GM19468 (cell line): ENCODE data around the gene BCAS3.

Source experiments
- ATAC-seq: cut with Tn5 transposase; IDR thresholded peaks from one replicate; pipeline ENCODE4 v1.9.1; 2021; ENCODE audit warnings: mild to moderate bottlenecking, moderate library complexity, moderate number of reproducible peaks; ENCODE audit not compliant: unreplicated experiment; ENCODE audit errors: extremely low read depth

The BCAS3 gene

GRCh38 chr17:61322325-61323002, 644.8 kb downstream of the BCAS3 start:
- ATAC-seq, result no peak

- ATAC-seq, result no peak
These were observed 645.6 kb downstream of the BCAS3 start for GRCh38 chr17:61323003-61323908.

GRCh38 chr17:61323909-61324868, 646.5 kb downstream of the BCAS3 start:
- ATAC-seq, result no peak

- ATAC-seq, result no peak
These were observed 647.3 kb downstream of the BCAS3 start for GRCh38 chr17:61324950-61325349.

- no peak for ATAC-seq
These were observed 647.9 kb downstream of the BCAS3 start for GRCh38 chr17:61325382-61326073.

GRCh38 chr17:61326330-61326729, 648.7 kb downstream of the BCAS3 start:
- no peak for ATAC-seq

- no peak for ATAC-seq
These were observed 650.7 kb downstream of the BCAS3 start for GRCh38 chr17:61328351-61328750.

GRCh38 chr17:61330174-61331150, 652.8 kb downstream of the BCAS3 start:
- no peak for ATAC-seq

GRCh38 chr17:61331178-61331577, 653.5 kb downstream of the BCAS3 start:
- ATAC-seq, result no peak

GRCh38 chr17:61331886-61332285, 654.2 kb downstream of the BCAS3 start:
- no peak for ATAC-seq

- no peak for ATAC-seq
These were observed 655.5 kb downstream of the BCAS3 start for GRCh38 chr17:61333136-61333535.

GRCh38 chr17:61334673-61335072, 657.0 kb downstream of the BCAS3 start:
- no peak for ATAC-seq

GRCh38 chr17:61335105-61335844, 657.6 kb downstream of the BCAS3 start:
- ATAC-seq, result no peak

- ATAC-seq, result no peak
These were observed 658.4 kb downstream of the BCAS3 start for GRCh38 chr17:61335845-61336655.

- no peak for ATAC-seq
These were observed 659.6 kb downstream of the BCAS3 start for GRCh38 chr17:61337290-61337689.

GRCh38 chr17:61338000-61338798, 660.5 kb downstream of the BCAS3 start:
- no peak for ATAC-seq
